IMR-90 (cell line): ENCODE measurements around the gene SYT2. TPM values are rescaled to one million over a fixed set of nuclear protein-coding genes. Genes with fewer than 3 reads are reported as not detected.

Source experiments
- ATAC-seq: fragments of 200-7000 bp; cut with Tn5 transposase; 2 replicates; pipeline ENCODE4 v1.9.1; 2020; ENCODE audit warnings: low read depth, mild to moderate bottlenecking, moderate library complexity
- BruUV-seq: library from RNA; stranded (reverse); fragments of 400-500 nt; replicated peaks from 2 replicates; lab custom pipeline; 2021; lab: Mats Ljungman, UMichigan
- CTCF ChIA-PET: fragments of 300-600 bp; formaldehyde crosslinking; extraction: SDS; loops from one replicate; lab custom pipeline; 2021; ENCODE audit warnings: antibody characterized with exemption; lab: Yijun Ruan, JAX
- POLR2A ChIA-PET: fragments of 300-600 bp; sonication (Branson Sonifier 250); formaldehyde crosslinking; loops from one replicate; lab custom pipeline; 2022; ENCODE audit warnings: antibody characterized with exemption; ENCODE audit not compliant: unreplicated experiment; lab: Charles Lee
- DNase-seq: peaks from one replicate; pipeline ENCODE4 v3.0.0; 2013
- H2AFZ ChIP-seq: replicated peaks from 2 replicates; pipeline ENCODE3; 2013; ENCODE audit warnings: low read length, mild to moderate bottlenecking; ENCODE audit not compliant: poor library complexity
- H2AK5ac ChIP-seq: 2 replicates; pipeline ENCODE4 v1.6.1; 2013; ENCODE audit warnings: low read depth, low read length, inconsistent platforms
- H2AK9ac ChIP-seq: replicated peaks from 2 replicates; pipeline ENCODE3; 2013; ENCODE audit warnings: mild to moderate bottlenecking, low read depth, low read length, moderate library complexity; ENCODE audit not compliant: poor library complexity
- H2BK120ac ChIP-seq: 2 replicates; pipeline ENCODE4 v1.6.1; 2013; ENCODE audit warnings: low read depth, low read length, inconsistent platforms
- H2BK15ac ChIP-seq: 3 replicates; pipeline ENCODE4 v1.6.1; 2013; ENCODE audit warnings: low read depth, low read length, inconsistent platforms
- H2BK20ac ChIP-seq: 2 replicates; pipeline ENCODE4 v1.6.1; 2013; ENCODE audit warnings: low read depth, mild to moderate bottlenecking, inconsistent platforms, low read length, moderate library complexity
- H2BK5ac ChIP-seq: 2 replicates; pipeline ENCODE4 v1.6.1; 2013; ENCODE audit warnings: mild to moderate bottlenecking, low read depth, low read length, inconsistent platforms; ENCODE audit not compliant: poor library complexity, severe bottlenecking
- H3K14ac ChIP-seq: replicated peaks from 2 replicates; pipeline ENCODE4 v1.6.1; 2013; ENCODE audit warnings: low read depth, low read length, inconsistent platforms
- H3K18ac ChIP-seq: 2 replicates; pipeline ENCODE4 v1.6.1; 2013; ENCODE audit warnings: low read depth, low read length, control low read depth
- H3K23ac ChIP-seq: 2 replicates; pipeline ENCODE4 v1.6.1; 2013; ENCODE audit warnings: low read depth, low read length, inconsistent platforms
- H3K27ac ChIP-seq: 2 replicates; pipeline ENCODE4 v1.5.1; 2013; ENCODE audit warnings: mild to moderate bottlenecking, control low read depth, low read length; ENCODE audit not compliant: insufficient read depth
- H3K27me3 ChIP-seq: 2 replicates; pipeline ENCODE4 v1.6.1; 2013; ENCODE audit warnings: low read length; ENCODE audit not compliant: control insufficient read depth, insufficient read depth
- H3K36me3 ChIP-seq: 2 replicates; pipeline ENCODE4 v1.6.1; 2013; ENCODE audit warnings: low read length, mixed read lengths; ENCODE audit not compliant: control insufficient read depth, insufficient read depth
- H3K4ac ChIP-seq: 2 replicates; pipeline ENCODE4 v1.6.1; 2013; ENCODE audit warnings: low read depth, low read length, inconsistent platforms
- H3K4me1 ChIP-seq: 2 replicates; pipeline ENCODE4 v1.6.1; 2013; ENCODE audit warnings: low read length, mixed read lengths; ENCODE audit not compliant: control insufficient read depth, insufficient read depth
- H3K4me2 ChIP-seq: 2 replicates; pipeline ENCODE4 v1.6.1; 2013; ENCODE audit warnings: low read depth, mild to moderate bottlenecking, control low read depth, low read length, moderate library complexity
- H3K4me3 ChIP-seq: 2 replicates; pipeline ENCODE4 v1.5.1; 2013; ENCODE audit warnings: low read depth, mild to moderate bottlenecking, control low read depth, low read length, moderate library complexity; ENCODE audit not compliant: insufficient read depth
- H3K56ac ChIP-seq: 2 replicates; pipeline ENCODE4 v1.6.1; 2013; ENCODE audit warnings: low read length, inconsistent platforms; ENCODE audit not compliant: insufficient read depth; ENCODE audit errors: extremely low read depth
- H3K79me1 ChIP-seq, 2 experiments: 2 replicates each; pipeline ENCODE4 v1.6.1; 2013; ENCODE audit warnings: low read length in 2 of 2, inconsistent platforms in 1 of 2, low read depth in 1 of 2
- H3K9ac ChIP-seq: 2 replicates; pipeline ENCODE4 v1.6.1; 2013; ENCODE audit warnings: low read depth, low read length, control low read depth
- H3K9me1 ChIP-seq: 2 replicates; pipeline ENCODE4 v1.6.1; 2013; ENCODE audit warnings: low read length, inconsistent platforms; ENCODE audit not compliant: insufficient read depth
- H3K9me3 ChIP-seq: 2 replicates; pipeline ENCODE4 v1.6.1; 2013; ENCODE audit warnings: low read length; ENCODE audit not compliant: control insufficient read depth, insufficient read depth
- H4K20me1 ChIP-seq: 2 replicates; pipeline ENCODE4 v1.6.1; 2013; ENCODE audit warnings: low read length, inconsistent platforms; ENCODE audit not compliant: insufficient read depth
- H4K5ac ChIP-seq: 2 replicates; pipeline ENCODE4 v1.6.1; 2013; ENCODE audit warnings: mild to moderate bottlenecking, low read depth, low read length, control low read depth
- H4K8ac ChIP-seq, 2 experiments: 2 replicates each; pipeline ENCODE4 v1.6.1; 2013; ENCODE audit warnings: low read depth in 2 of 2, low read length in 2 of 2, control low read depth in 1 of 2, inconsistent platforms in 1 of 2
- H4K91ac ChIP-seq: 2 replicates; pipeline ENCODE4 v1.6.1; 2013; ENCODE audit warnings: low read depth, low read length, inconsistent platforms; ENCODE audit not compliant: insufficient read depth
- BHLHE40 ChIP-seq: fragments of 150-350 bp; IDR thresholded peaks from 2 replicates; pipeline ENCODE4 v1.6.1; 2016; ENCODE audit warnings: mild to moderate bottlenecking, low read depth, low read length
- CEBPB ChIP-seq: IDR thresholded peaks from 2 replicates; pipeline ENCODE4 v1.6.1; 2012; ENCODE audit warnings: low read depth, low read length, improper control_type of control experiment
- MAFK ChIP-seq: IDR thresholded peaks from 2 replicates; pipeline ENCODE4 v1.6.1; 2012; ENCODE audit warnings: low read depth, low read length, improper control_type of control experiment
- MAZ ChIP-seq: IDR thresholded peaks from 2 replicates; pipeline ENCODE4 v1.6.1; 2012; ENCODE audit warnings: low read depth, mild to moderate bottlenecking, low read length, improper control_type of control experiment, moderate library complexity, borderline replicate concordance
- MXI1 ChIP-seq: IDR thresholded peaks from 2 replicates; pipeline ENCODE4 v1.6.1; 2012; ENCODE audit warnings: low read depth, mild to moderate bottlenecking, low read length, moderate library complexity, borderline replicate concordance
- RAD21 ChIP-seq: IDR thresholded peaks from 2 replicates; pipeline ENCODE4 v1.6.1; 2012; ENCODE audit warnings: low read length, improper control_type of control experiment
- RCOR1 ChIP-seq: IDR thresholded peaks from 2 replicates; pipeline ENCODE4 v1.6.1; 2012; ENCODE audit warnings: mild to moderate bottlenecking, low read length, improper control_type of control experiment; ENCODE audit not compliant: insufficient replicate concordance
- RFX5 ChIP-seq: IDR thresholded peaks from 2 replicates; pipeline ENCODE4 v1.8.0; 2012; ENCODE audit warnings: low read depth, mild to moderate bottlenecking, low read length, moderate library complexity
- USF2 ChIP-seq: fragments of 150-350 bp; IDR thresholded peaks from 2 replicates; pipeline ENCODE4 v1.6.1; 2017; ENCODE audit warnings: mild to moderate bottlenecking, antibody characterized with exemption, low read length, low read depth
- WGBS, 2 experiments: methylation state at CpG; one replicate each; pipeline versions ENCODE4 v1.1.5 to v1.1.7; 2013; ENCODE audit warnings: missing lambda C conversion rate in 2 of 2; ENCODE audit not compliant: insufficient read length in 1 of 2; ENCODE audit errors: extremely low coverage in 2 of 2; 5-methylcytosine and 5-hydroxymethylcytosine counted together
- dilution Hi-C: fragments of 300-500 bp; cut with HindIII; formaldehyde crosslinking; loops from one replicate; pipeline ENCODE4 v1.14.3; 2018; ENCODE audit warnings: low sequenced_read_pairs; ENCODE audit not compliant: unreplicated experiment
- in situ Hi-C: fragments of 300-500 bp; cut with MboI; formaldehyde crosslinking; loops from 3 replicates; pipeline ENCODE4 v1.14.3; 2019; ENCODE audit warnings: low sequenced_read_pairs, inconsistent platforms, mixed read lengths
- intact Hi-C: fragments of 100-400 bp; cut with micrococcal nuclease; formaldehyde crosslinking; loops from 2 replicates; pipeline ENCODE4 v1.10.0; 2022
- polyA plus RNA-seq, 3 experiments: library from polyadenylated mRNA; depleted of rRNA; stranded (reverse); fragments of >200 nt; gene quantifications; 2 replicates each; pipeline ENCODE4 v1.2.3, GENCODE V29; 2012; ENCODE audit warnings: low replicate concordance in 1 of 3
- total RNA-seq: library from RNA; depleted of rRNA; stranded (reverse); fragments of >200 nt; gene quantifications from 2 replicates; pipeline ENCODE4 v1.2.3, GENCODE V29; 2012

SYT2 gene
- total and polyA plus RNA-seq, 2 of the 4 experiments (the other 2 are of a cell fraction) = under 0.01 TPM

DNA sequence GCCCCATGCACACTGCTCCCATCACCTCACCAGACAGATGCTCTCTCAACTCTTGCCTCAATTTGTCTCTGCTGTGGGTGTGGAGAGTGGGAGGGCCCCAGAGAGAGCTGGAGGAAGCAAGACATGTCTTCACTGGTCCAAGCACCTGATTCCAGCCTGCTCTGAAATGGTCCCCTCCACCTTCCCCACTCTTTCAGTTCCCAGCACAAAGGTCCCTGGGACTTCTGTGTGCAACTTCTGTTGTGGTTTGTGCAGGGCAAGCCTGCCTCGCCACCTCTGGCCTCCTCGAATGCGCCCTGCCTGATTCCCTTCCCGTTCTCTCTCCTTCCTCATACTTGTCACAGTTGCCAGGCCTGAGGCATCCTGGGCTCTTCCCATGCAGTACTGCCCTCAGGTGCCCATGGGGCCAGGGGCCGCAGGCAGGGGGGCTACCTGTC is 119.3 kb downstream of the SYT2 start:
- intact Hi-C loops = no loop called here

More for the DNA sequence above, 119.3 kb downstream of the SYT2 start:
- Histone ChIP-seq H2BK20ac (peak overlapping the region; percentile 98), H3K4ac (peak overlapping the region; percentile 99), H3K23ac (0 out of 2 replicates have a peak overlapping the region, but pooled peaks have one; percentile 31), H3K9me1 (peaks cover 42% of the 10 kb centered on the region), H4K91ac (peak overlapping the region; percentile 99), H3K4me2 (no peak overlapping the region), H3K9me3 (no peaks in the 10 kb centered on the region), H3K27ac (peak overlapping the region; percentile 79; the same call in 1 of the 2 replicates), H3K36me3 (no peaks in the 10 kb centered on the region), H3K56ac (no peak overlapping the region), H2AK5ac (peak overlapping the region; percentile 92), H2AFZ (peak overlapping the region; percentile 44), H2BK5ac (peak overlapping the region; percentile 64), H4K8ac (peak overlapping the region; percentile 75 to 98; a peak in 3 of 4 replicates), H3K79me1 (peaks cover 0 to 24% of the 10 kb centered on the region in 2 experiments; a peak in 1 of 4 replicates), H2AK9ac (peak overlapping the region; percentile 68), H3K4me1 (peaks cover 37% of the 10 kb centered on the region), H3K4me3 (no peak overlapping the region), H4K5ac (peak overlapping the region; percentile 69), H3K18ac (peak overlapping the region; percentile 10; the same call in 1 of the 2 replicates), H2BK120ac (peak overlapping the region; percentile 99), H2BK15ac (peak overlapping the region; percentile 97; the same call in 2 of the 3 replicates), H3K9ac (no peak overlapping the region), H3K27me3 (no peaks in the 10 kb centered on the region), H3K14ac (peak overlapping the region; percentile 96), H4K20me1 (no peaks in the 10 kb centered on the region)
- TF ChIP-seq RAD21 = no peak
- TF ChIP-seq BHLHE40 = no peak
- no peak for TF ChIP-seq RCOR1
- no peak for TF ChIP-seq MXI1
- no peak for TF ChIP-seq RFX5
- no peak for TF ChIP-seq USF2
- no peak for TF ChIP-seq CEBPB
- no peak for TF ChIP-seq MAZ
- TF ChIP-seq MAFK = no peak
- DNase-seq = no peak
- in situ Hi-C loops (no loop called here), dilution Hi-C loops (no loop called here)
- CTCF ChIA-PET = interaction anchor here (0.6 kb wide), 1 partner anchor 13 kb away, joined by 4 read pairs; no protein-coding TSS in a partner anchor
- 95% methylated on average over 4 of the region's 5 CpGs; no CpG with 5 or more reads in 1 of the 2 experiments for WGBS, 2 experiments
- ATAC-seq = no peak
- POLR2A ChIA-PET = no interaction called here
- no TSS peak for BruUV-seq
